Neural cell (in vitro differentiated cells): ENCODE measurements around the gene RAX. TPM values are rescaled to one million over a fixed set of nuclear protein-coding genes. Genes with fewer than 3 reads are reported as not detected.

ENCODE experiments used
- H2AFZ ChIP-seq: fragments of 200-600, 300-800 bp; sonication (generic), shearing (Covaris generic); 2 replicates; pipeline ENCODE4 v1.6.0; 2014; ENCODE audit warnings: low read depth, mild to moderate bottlenecking, antibody characterized with exemption, low read length, moderate library complexity
- H3F3A ChIP-seq: fragments of 200-600 bp; shearing (Covaris generic); 2 replicates; pipeline ENCODE4 v1.6.1; 2016; ENCODE audit warnings: mild to moderate bottlenecking, moderate library complexity, mixed read lengths, antibody characterized with exemption, low read length; ENCODE audit not compliant: insufficient read depth, poor library complexity, severe bottlenecking
- H3K27ac ChIP-seq: fragments of 200-600, 300-800 bp; sonication (generic), shearing (Covaris generic); 2 replicates; pipeline ENCODE4 v1.5.1; 2014; ENCODE audit warnings: mild to moderate bottlenecking, low read length, moderate library complexity
- H3K27me3 ChIP-seq: fragments of 300-800, 200-600 bp; sonication (generic), shearing (Covaris generic); 2 replicates; pipeline ENCODE4 v1.6.0; 2014; ENCODE audit warnings: mild to moderate bottlenecking, low read depth, low read length, moderate library complexity; ENCODE audit not compliant: insufficient read depth
- H3K36me3 ChIP-seq: fragments of 300-800, 200-600 bp; sonication (generic), shearing (Covaris generic); 2 replicates; pipeline ENCODE4 v1.5.1; 2014; ENCODE audit warnings: mild to moderate bottlenecking, antibody characterized with exemption, low read length, moderate library complexity; ENCODE audit not compliant: insufficient read depth
- H3K4me2 ChIP-seq: fragments of 300-800, 200-600 bp; sonication (generic), shearing (Covaris generic); 2 replicates; pipeline ENCODE4 v1.6.0; 2014; ENCODE audit warnings: mild to moderate bottlenecking, low read length
- H3K4me3 ChIP-seq: fragments of 300-800, 200-600 bp; sonication (generic), shearing (Covaris generic); 2 replicates; pipeline ENCODE4 v1.5.1; 2014; ENCODE audit warnings: mild to moderate bottlenecking, low read length, moderate library complexity
- H3K79me2 ChIP-seq: fragments of 200-600 bp; shearing (Covaris generic); replicated peaks from 2 replicates; pipeline ENCODE4 v1.6.0; 2014; ENCODE audit warnings: mild to moderate bottlenecking, low read length, moderate library complexity; ENCODE audit not compliant: insufficient read depth
- H3K9ac ChIP-seq: fragments of 300-800, 200-600 bp; sonication (generic), shearing (Covaris generic); 2 replicates; pipeline ENCODE4 v1.6.1; 2016; ENCODE audit warnings: mild to moderate bottlenecking, low read length, mixed read lengths
- H3K9me2 ChIP-seq: fragments of 200-600 bp; shearing (Covaris generic); 2 replicates; pipeline ENCODE4 v1.6.1; 2016; ENCODE audit warnings: mild to moderate bottlenecking, low read length, mixed read lengths; ENCODE audit not compliant: insufficient read depth
- H3K9me3 ChIP-seq: fragments of 200-600, 300-800 bp; sonication (generic), shearing (Covaris generic); 2 replicates; pipeline ENCODE4 v1.6.1; 2016; ENCODE audit warnings: mild to moderate bottlenecking, mixed run types, low read length, moderate library complexity, mixed read lengths
- H4K20me1 ChIP-seq: fragments of 200-600 bp; shearing (Covaris generic); 2 replicates; pipeline ENCODE4 v1.6.1; 2016; ENCODE audit warnings: mild to moderate bottlenecking, mixed run types; ENCODE audit not compliant: insufficient read depth
- EP300 ChIP-seq: fragments of 450-650 bp; conservative IDR thresholded peaks from 2 replicates; pipeline ENCODE4 v1.6.1; 2014; ENCODE audit warnings: antibody characterized with exemption, mild to moderate bottlenecking, moderate library complexity; ENCODE audit not compliant: poor library complexity, severe bottlenecking
- EZH2 ChIP-seq: fragments of 200-600, 300-800 bp; shearing (Covaris generic), sonication (generic); IDR thresholded peaks from 2 replicates; pipeline ENCODE4 v1.6.1; 2014; ENCODE audit warnings: antibody characterized with exemption, low read length, borderline replicate concordance, mild to moderate bottlenecking; ENCODE audit not compliant: insufficient read depth, poor library complexity, severe bottlenecking
- MXI1 ChIP-seq: fragments of 450-650 bp; conservative IDR thresholded peaks from 2 replicates; pipeline ENCODE4 v1.6.1; 2014; ENCODE audit warnings: antibody characterized with exemption, mild to moderate bottlenecking; ENCODE audit not compliant: poor library complexity, severe bottlenecking
- POLR2AphosphoS5 ChIP-seq: IDR thresholded peaks from 2 replicates; pipeline ENCODE4 v1.6.1; 2012
- RAD21 ChIP-seq: fragments of 450-650 bp; conservative IDR thresholded peaks from 2 replicates; pipeline ENCODE4 v1.6.1; 2014; ENCODE audit warnings: antibody characterized with exemption, mild to moderate bottlenecking, moderate library complexity
- SMC3 ChIP-seq: fragments of 450-650 bp; conservative IDR thresholded peaks from 2 replicates; pipeline ENCODE4 v1.6.1; 2014; ENCODE audit warnings: antibody characterized with exemption, mild to moderate bottlenecking, moderate library complexity; ENCODE audit not compliant: poor library complexity
- TAF1 ChIP-seq: IDR thresholded peaks from 2 replicates; pipeline ENCODE4 v1.6.1; 2012; ENCODE audit warnings: low read depth
- polyA plus RNA-seq: library from polyadenylated mRNA; depleted of rRNA; stranded (reverse); fragments of >200 nt; gene quantifications from 2 replicates; pipeline ENCODE4 v1.2.3, GENCODE V29; 2014
- TF ChIP-seq, protein P1 (sequence below): fragments of 450-650 bp; IDR thresholded peaks from 2 replicates; pipeline ENCODE4 v1.5.1; 2014; ENCODE audit warnings: antibody characterized with exemption, mild to moderate bottlenecking, moderate library complexity; ENCODE audit not compliant: poor library complexity, severe bottlenecking
- TF ChIP-seq, protein P2 (sequence below): IDR thresholded peaks from 2 replicates; pipeline ENCODE4 v1.6.1; 2012; ENCODE audit warnings: borderline replicate concordance

Gene RAX
- polyA plus RNA-seq, 1 donor from 2014 or later = not detected

DNA sequence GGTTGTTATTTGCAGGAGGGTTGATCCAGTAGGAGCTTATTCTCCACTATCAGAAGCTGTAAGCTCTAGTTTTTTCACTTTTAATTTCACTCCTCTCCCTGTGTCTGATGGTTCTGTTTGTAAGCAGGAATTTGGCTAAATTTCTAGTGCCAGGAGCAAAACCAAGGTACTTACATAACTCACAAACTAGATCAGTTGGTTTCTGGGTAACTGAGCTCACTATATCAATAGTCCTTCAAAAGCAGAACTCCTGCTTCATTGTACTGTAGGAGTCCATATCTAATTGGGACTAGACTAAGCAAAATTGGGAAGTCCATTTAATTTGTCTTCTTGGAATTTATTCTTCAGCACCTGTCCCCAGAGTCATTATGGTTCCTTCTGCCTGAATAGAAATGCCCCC, 20.1 kb upstream of the RAX start:
- Histone ChIP-seq H3K27me3 (peaks cover 4% of the 10 kb centered on the region), H3K4me2 (no peak overlapping the region), H3K9me2 (no peaks in the 10 kb centered on the region), H3K79me2 (no peaks in the 10 kb centered on the region), H3K36me3 (no peaks in the 10 kb centered on the region), H3K9ac (no peak overlapping the region), H3K27ac (no peak overlapping the region), H4K20me1 (no peaks in the 10 kb centered on the region), H2AFZ (no peak overlapping the region), H3K9me3 (no peaks in the 10 kb centered on the region), H3F3A (no peaks in the 10 kb centered on the region), H3K4me3 (no peak overlapping the region)
- TF ChIP-seq EP300 = no peak
- no peak for TF ChIP-seq RAD21
- TF ChIP-seq SMC3 = no peak
- no peak for TF ChIP-seq POLR2AphosphoS5
- no peak for TF ChIP-seq TAF1
- no peak for TF ChIP-seq EZH2
- TF ChIP-seq, protein P1, sequence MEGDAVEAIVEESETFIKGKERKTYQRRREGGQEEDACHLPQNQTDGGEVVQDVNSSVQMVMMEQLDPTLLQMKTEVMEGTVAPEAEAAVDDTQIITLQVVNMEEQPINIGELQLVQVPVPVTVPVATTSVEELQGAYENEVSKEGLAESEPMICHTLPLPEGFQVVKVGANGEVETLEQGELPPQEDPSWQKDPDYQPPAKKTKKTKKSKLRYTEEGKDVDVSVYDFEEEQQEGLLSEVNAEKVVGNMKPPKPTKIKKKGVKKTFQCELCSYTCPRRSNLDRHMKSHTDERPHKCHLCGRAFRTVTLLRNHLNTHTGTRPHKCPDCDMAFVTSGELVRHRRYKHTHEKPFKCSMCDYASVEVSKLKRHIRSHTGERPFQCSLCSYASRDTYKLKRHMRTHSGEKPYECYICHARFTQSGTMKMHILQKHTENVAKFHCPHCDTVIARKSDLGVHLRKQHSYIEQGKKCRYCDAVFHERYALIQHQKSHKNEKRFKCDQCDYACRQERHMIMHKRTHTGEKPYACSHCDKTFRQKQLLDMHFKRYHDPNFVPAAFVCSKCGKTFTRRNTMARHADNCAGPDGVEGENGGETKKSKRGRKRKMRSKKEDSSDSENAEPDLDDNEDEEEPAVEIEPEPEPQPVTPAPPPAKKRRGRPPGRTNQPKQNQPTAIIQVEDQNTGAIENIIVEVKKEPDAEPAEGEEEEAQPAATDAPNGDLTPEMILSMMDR = no peak
- TF ChIP-seq, protein P2, sequence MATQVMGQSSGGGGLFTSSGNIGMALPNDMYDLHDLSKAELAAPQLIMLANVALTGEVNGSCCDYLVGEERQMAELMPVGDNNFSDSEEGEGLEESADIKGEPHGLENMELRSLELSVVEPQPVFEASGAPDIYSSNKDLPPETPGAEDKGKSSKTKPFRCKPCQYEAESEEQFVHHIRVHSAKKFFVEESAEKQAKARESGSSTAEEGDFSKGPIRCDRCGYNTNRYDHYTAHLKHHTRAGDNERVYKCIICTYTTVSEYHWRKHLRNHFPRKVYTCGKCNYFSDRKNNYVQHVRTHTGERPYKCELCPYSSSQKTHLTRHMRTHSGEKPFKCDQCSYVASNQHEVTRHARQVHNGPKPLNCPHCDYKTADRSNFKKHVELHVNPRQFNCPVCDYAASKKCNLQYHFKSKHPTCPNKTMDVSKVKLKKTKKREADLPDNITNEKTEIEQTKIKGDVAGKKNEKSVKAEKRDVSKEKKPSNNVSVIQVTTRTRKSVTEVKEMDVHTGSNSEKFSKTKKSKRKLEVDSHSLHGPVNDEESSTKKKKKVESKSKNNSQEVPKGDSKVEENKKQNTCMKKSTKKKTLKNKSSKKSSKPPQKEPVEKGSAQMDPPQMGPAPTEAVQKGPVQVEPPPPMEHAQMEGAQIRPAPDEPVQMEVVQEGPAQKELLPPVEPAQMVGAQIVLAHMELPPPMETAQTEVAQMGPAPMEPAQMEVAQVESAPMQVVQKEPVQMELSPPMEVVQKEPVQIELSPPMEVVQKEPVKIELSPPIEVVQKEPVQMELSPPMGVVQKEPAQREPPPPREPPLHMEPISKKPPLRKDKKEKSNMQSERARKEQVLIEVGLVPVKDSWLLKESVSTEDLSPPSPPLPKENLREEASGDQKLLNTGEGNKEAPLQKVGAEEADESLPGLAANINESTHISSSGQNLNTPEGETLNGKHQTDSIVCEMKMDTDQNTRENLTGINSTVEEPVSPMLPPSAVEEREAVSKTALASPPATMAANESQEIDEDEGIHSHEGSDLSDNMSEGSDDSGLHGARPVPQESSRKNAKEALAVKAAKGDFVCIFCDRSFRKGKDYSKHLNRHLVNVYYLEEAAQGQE = no peak
- TF ChIP-seq MXI1 = no peak

DNA sequence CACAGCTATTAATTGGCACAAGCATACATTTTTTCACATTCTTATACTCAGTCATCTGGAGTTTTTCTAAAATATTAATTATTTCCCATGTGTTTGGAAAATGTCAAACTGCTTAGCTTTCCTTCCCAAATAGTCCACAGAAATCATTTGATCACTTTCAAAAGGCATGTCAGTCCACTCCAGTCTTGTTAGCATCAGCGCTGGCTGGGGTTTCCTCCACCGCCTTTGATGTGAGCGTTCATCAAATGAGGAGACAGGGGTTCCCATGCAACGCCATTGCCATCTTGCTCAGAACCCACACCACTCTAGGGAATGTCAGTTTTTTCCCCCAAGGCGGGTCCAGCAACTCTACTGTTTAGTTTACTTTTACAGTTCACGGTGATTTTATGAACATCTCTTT, 13.1 kb upstream of the RAX start:
- Histone ChIP-seq H4K20me1 (no peaks in the 10 kb centered on the region), H3F3A (no peaks in the 10 kb centered on the region), H3K27ac (no peak overlapping the region), H3K4me3 (no peak overlapping the region), H3K79me2 (no peaks in the 10 kb centered on the region), H3K4me2 (no peak overlapping the region), H3K9me2 (no peaks in the 10 kb centered on the region), H2AFZ (no peak overlapping the region), H3K27me3 (peaks cover 17% of the 10 kb centered on the region), H3K36me3 (no peaks in the 10 kb centered on the region), H3K9me3 (no peaks in the 10 kb centered on the region), H3K9ac (no peak overlapping the region)
- TF ChIP-seq POLR2AphosphoS5 (no peak), TAF1 (no peak), MXI1 (no peak), EZH2 (no peak), EP300 (no peak), RAD21 (no peak), SMC3 (no peak)
- TF ChIP-seq, protein P1 = no peak
- TF ChIP-seq, protein P2 = no peak
